HG03520 (cell line): ENCODE measurements around the gene MOB3A.
"Not testable (repeated sequence)": the region's sequence is repeated elsewhere in the genome, so short reads cannot be mapped to it uniquely, and the experiment has no call there.

ENCODE experiments used
- ATAC-seq: cut with Tn5 transposase; IDR thresholded peaks from one replicate; pipeline ENCODE4 v1.9.1; 2021; ENCODE audit warnings: mild to moderate bottlenecking, moderate library complexity; ENCODE audit not compliant: unreplicated experiment

Gene MOB3A

DNA sequence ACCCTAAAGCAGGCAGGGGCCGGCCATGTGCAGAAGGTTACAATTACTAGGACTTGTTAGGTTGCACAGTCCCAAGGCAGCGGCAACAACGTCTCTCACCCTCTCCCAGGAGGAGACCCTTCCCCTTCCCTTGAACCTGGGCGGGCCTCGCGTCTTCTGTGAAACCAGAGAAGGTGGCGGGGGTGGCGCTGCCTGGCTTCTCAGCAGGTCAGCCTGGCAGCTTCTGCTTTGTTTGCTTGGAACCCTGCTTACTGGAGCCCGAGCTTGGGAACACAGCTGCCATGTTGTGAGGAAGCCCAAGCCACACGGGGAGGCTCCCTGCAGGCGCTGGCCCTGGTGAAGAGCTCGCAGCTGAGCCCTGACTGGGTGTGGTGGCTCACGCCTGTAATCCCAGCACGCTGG, 60.5 kb downstream of the MOB3A start:
- no peak for ATAC-seq

DNA sequence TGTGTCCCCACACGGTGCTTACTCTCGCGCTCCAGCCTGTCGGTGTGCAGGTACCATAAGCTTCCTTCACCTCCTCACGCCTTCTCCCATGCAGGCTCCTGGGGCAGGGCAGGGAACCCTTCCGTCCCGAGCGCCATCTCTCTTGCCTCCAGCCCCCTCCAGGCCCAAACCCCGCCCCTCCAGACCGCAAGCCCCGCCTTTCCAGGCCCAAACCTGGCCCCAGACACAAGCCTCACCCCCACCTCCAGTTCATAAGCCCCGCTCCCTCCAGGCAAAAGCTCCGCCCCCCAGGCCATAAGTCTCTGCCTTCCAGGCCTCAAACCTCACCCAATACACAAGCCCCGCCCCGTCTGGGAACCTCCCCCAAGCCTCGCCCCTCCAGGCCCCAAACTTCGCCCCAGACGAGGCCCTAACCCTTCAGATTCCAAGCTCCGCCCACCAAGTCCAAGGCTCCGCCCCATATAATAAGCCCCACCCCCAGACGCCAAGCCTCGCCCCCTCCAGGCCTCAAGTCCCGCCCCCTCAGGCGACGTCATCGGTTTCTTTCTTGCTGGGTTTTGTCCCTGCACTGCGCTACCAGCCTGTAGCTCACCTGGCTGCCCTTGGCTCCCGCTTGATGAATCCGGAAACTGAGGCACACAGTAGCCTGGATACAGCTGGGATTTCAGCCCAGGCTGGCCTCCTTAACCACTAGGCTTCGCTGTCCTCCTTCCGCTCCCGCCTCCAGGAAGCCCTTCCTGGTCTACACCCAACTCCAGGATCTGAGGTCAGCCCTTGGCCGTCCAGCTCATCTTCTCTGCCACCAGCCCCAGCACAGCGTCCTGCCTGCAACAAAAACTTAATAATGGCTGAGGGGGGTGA, 61.2 kb downstream of the MOB3A start:
- no peak for ATAC-seq

DNA sequence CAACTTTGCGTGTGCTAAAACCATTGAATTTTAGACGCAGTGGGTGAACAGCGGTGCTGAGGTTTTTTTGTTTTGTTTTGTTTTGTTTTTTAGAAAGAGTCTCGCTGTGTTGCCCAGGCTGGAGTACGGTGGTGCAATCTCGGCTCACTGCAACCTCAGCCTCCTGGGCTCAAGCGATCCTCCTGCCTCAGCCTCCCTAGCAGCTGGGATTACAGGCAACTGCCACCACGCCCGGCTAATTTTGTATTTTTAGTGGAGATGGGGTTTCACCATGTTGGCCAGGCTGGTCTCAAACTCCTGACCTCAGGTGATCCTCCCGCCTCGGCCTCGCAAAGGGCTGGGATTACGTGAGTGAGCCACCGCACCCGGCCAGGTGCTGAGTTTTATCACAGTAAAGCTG, 61.9 kb downstream of the MOB3A start:
- ATAC-seq, result not testable (repeated sequence)

DNA sequence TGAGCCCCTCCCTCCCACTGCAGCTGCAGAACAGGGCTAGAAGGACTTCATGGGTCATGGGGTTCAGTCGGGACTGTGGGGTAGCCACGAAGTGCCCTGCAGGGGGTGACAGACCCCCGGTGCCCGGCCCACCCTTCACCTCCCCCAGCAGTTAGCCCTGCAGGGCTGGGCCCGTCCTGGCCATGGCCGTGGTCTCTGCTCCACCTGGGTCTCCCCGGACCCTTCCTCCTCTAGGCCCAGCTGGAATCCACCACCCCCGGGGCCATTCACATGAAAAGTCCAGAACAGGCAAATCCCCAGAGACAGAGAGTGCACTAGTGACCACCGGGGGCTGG, 62.3 kb downstream of the MOB3A start:
- no peak for ATAC-seq

DNA sequence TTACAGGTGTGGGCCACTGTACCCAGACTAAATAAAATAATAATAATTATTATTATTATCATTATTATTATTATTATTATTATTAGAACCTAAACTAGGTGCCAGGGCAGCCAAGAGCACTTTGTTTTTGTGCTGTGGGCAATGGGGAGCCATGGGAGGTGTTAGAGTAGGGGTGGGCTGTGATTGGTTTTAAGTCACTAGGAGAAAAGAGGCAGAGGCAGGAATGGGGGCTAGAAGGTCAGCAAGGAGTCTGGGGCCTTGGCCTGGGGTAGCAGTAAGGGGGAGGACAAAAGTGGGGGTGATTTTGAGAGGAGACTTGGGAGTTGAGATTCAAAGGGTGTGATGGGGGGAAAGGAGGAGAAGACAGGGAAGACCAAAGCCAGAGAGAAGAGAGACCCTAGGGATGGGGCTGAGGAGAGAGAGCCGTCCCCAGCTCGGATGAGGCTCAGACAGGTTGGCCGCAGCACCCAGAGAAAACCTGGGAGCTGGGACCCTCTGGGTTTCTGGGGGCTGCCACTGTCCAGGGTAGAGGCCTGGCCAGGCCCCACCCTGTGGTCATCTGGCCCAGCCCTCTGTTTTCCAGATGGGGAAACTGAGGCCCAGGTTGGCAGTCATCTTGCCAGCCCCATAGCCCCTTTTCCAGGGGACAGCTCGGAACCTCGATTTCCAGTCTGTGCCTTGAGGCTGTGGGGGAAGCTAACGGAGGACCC, 62.9 kb downstream of the MOB3A start:
- no peak for ATAC-seq

DNA sequence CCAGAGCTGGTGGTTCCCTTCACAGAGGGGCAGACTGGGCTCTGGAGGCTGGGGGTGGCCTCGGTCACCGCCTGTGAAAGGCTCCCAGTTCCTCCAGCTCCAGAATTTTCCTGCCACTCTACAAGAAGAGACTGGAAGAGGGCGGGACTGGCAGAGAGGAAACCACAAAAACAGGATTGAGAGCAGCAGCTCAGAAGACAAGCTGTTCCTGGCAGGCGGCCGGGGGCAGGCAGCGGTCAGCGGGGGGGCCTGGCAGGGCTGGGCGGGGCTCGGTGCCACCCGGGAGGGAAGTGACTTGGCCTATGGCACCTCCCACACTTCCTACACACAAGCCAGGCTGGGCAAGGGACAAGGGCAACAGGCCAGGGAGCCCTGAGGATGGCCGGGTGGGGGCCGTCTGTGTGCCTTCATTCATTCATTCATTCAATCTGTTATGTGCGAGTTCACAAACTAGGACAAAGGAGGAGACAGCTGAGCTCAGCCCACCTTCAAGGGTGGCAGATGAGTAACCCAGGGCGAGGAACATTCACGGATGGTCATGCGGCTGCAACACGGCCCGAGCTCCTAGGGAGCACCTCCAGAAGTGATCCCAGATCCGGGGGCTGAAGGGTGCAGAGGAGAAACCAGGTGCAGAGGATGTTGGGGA, 63.7 kb downstream of the MOB3A start:
- no peak for ATAC-seq

DNA sequence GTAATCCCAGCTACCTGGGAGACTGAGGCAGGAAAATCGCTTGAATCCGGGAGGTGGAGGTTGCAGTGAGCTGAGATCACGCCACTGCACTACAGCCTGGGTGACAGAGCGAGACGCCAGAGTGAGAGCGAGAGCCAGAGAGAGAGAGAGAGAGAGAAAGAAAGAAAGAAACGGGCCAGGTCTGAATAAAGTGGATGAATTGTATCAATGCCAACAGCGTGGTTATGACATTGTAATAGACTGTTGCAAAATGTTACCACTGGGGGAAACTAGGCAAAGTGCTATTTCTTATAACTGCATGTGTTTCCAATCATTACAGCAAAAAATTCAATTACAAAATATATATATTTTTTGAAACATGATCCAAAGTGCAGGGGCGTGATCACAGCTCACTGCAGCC, 68.8 kb downstream of the MOB3A start:
- no peak for ATAC-seq

DNA sequence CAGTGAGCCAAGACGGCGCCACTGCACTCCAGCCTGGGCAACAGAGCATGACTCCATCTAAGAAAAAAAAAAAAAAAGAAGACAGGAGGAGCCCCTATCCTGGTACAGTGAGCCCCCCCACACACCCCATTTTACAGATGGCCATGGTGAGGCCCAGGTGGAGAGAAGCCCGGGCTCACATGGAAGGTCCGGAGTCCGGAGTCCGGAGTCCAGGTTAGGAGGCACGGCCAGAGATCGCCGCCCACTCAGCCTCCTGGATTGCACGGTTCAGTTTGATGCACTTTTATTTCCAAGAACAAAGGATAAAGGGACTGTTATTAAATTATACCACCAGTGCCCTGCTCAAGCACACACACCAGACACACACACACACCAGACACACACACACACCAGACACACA, 69.4 kb downstream of the MOB3A start:
- no peak for ATAC-seq

DNA sequence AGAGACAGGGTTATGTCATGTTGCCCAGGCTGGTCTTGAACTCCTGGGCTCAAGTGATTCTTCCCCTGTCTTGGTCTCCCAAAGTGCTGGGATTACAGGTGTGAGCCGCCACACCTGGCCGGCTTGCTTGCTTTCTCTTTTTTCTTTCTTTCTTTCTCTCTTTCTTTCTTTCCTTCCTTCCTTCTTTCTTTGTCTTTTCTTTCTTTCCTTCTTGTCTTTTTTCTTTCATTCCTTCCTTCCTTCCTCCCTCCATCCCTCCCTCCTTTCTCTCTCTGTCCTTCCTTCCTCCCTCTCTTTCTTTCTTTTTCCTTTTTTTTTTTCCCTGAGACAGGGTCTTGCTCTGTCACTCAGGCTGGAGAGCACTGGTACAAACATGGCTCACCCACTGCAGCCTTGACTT, 73.8 kb downstream of the MOB3A start:
- no peak for ATAC-seq

DNA sequence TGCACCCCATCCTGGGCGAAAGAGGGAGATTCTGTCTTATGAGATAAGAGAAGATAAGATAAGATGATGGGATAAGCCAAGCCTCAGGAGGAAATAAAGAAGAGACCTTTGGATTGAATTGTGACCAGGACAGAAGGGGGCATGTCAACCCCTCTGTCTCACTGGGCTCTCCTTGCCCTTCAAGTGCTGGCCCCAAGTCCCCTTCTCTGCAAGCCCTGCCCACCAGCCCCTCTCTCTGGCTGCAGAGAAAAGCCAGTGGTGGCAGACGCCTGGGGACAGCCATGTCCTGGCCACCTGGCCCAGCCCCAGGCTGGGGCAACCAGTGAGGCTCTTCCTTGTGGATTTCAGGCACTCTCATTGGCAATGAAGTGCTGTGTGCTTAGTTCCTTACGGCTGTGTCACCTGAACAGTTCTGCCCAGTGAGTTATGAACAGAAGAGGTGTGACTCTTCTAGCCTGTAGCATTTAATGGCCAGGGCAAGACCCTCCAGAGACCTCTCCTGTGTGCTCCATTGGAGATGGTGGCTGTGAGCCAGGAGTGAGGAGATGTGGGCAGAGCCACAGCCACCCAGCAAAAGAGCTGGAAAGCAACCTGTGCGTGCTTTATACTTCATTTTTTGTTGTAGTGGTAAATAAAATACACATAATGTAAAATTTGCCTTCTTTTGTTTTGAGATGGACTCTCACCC, 74.5 kb downstream of the MOB3A start:
- no peak for ATAC-seq
